ENCODE results near the gene FYN.

FYN gene

GRCh38 chr6:111806561-111807497 lies 66.4 kb downstream of the FYN start:
- DNase-seq (ENCODE audit: low read depth): no peak

GRCh38 chr6:111806165-111806547 lies 67.1 kb downstream of the FYN start:
- no peak for DNase-seq (ENCODE audit: low read depth)

DNA sequence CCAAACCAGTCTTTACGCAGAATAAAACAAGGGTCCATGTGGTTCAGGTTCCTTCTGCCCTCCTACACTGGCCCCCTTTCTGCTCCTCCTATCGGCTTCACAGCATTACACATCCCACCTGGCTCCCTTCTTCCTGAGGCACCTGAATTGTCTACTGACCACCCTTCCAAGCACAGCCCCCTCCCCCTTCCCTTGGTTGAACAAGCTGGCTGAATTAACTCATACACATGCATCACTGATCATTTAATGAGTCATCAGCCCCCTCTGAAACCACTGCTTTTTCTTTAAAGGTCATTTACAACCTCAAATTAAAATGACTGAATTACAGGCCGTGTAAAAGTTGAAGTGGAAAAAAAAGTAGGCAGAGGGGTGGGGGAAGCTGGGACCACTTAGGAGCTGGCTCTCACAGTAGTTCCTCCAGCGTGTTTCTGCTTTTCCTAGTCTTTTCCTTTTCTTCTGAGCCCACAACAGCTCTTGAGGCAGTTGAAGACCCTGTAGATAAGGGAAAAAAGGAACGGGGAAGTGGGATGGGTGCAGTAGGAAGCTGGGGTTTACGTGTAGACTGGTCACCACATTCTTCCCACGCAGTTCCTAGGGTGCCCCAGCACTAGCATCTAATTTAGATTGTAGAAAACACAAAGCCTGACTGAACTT lies 67.6 kb downstream of the FYN start:
- peak; percentile 46 for DNase-seq (ENCODE audit: low read depth)

DNA sequence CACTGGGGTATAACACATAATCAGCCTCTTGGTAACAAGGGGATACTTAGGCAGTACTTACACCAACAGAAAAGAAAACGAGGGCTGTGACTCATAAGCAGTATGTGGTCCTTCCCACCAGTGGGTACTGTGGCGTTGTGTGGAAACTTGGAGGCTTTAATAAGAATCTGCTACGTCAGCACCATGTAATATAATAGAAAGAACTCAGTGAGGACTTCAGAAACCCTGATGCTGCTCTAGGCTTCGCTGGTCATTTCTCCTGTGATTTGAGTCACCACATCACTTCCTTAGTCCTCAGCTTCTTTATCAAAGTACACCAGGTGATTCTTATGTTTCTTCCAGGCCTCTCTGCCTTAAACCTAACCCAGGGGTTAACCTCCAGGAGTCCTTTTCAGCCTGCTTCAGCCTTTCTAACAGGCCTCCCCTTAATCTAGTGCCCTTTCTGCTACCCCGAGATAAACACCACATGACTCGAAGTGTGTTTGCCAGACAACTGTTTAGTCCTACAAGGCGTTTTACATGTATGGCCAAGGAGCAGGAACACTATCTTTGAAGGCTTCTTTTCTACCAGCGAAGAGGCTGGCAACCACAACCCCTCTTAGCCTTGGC lies 68.5 kb downstream of the FYN start:
- peak; percentile 41 for DNase-seq (ENCODE audit: low read depth)

DNA sequence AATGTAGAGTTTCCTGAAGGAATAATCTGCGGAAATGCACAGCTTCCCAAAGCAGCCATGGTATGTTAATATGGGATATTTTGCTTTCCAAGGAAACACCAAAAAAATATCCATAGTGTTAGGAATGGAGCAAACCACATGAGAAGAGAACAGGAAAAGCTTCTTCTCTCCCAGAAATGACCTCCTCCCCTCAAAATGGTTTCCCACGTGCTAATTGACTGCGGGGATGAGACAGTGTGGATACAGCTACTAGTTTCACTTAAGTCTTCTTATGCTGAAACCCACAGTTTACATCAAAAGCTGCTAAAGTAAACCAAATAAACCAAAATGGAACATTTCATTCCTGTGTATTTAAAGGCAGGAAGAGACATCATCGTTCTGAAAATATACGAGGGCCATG lies 69.4 kb downstream of the FYN start:
- DNase-seq (ENCODE audit: low read depth): no peak

DNA sequence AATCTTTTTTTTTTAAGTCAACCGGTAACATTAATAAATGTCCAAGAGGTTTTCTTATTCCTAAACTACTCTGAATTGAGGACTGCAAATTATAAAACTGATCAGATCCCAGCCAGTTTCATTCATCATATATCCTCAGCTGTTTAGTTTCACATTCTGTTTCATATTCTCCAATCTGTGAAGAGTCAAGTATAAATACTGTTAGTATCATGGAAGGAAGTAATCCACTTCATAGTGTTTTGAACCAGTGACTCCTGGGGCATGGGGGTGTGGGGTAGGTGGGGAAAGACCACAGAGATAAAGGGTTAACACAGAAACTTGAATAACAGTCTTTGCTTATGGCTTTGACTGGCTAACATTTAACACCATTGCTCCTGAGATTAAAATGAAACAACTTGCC lies 69.9 kb downstream of the FYN start:
- DNase-seq (ENCODE audit: low read depth): peak; percentile 38

DNA sequence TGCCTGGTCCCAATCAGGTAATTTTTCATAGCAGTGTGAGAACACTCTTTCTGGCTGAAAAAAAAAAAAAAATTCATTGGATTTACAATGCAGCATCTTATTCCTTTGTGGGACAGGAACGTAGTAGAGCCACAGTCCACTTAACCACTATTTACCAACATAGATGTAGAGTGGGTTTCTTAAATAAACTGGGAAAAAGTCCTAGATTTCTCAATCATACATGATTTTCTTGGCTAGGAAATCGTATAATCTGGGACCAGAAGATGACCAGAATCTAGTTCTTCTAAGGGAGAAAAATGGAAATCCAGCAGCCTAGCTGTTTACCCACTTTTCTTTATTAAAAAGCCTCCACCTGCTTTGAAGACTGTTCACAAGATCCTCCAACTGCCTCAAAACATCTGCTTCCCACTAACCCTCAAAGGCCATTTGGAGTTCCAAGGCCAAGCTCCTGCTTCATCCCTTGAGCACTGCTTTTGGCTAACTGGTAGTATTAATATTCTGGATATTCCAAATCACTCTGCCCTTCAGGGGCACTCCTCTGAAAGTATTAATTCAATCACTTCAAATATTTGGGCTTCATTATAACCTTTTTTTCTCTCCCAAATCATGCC lies 70.4 kb downstream of the FYN start:
- DNase-seq (ENCODE audit: low read depth): no peak

DNA sequence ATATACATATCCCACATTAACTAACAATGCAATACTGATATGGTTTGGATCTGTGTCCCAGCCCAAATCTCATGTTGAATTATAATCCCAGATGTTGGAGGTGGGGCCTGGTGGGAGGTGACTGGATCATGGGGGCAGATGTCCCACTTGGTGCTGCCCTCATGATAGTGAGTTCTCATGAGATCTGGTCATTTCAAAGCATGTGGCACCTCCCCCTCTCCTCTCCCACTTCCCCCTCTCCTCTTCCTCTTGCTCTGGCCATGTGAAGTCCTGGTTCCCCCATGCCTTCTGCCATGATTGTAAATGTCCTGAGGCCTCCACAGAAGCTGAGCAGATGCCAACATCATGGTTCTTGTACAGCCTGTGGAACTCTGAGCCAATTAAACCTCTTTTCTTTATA lies 71.2 kb downstream of the FYN start:
- no peak for DNase-seq (ENCODE audit: low read depth)

DNA sequence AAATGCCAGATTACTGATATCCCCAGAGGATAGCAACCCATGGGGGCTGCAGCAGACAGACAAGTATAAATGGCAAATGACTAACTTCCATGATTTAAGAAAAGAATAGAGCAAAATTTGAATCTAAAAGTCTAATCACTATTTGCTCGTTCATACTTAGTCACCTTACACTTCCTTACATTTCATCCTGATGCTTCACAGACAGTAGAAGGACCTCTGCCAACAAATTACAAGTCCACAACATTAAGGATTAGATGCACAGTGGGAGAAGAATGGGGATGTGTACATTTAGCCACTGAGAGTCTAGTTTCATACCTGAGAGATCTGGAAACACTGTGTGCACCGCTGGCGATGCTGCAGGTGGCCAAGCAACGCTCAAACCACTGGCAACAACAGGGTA lies 72.4 kb downstream of the FYN start:
- DNase-seq (ENCODE audit: low read depth): no peak

GRCh38 chr6:111800259-111800765 lies 72.9 kb downstream of the FYN start:
- DNase-seq (ENCODE audit: low read depth): no peak

DNA sequence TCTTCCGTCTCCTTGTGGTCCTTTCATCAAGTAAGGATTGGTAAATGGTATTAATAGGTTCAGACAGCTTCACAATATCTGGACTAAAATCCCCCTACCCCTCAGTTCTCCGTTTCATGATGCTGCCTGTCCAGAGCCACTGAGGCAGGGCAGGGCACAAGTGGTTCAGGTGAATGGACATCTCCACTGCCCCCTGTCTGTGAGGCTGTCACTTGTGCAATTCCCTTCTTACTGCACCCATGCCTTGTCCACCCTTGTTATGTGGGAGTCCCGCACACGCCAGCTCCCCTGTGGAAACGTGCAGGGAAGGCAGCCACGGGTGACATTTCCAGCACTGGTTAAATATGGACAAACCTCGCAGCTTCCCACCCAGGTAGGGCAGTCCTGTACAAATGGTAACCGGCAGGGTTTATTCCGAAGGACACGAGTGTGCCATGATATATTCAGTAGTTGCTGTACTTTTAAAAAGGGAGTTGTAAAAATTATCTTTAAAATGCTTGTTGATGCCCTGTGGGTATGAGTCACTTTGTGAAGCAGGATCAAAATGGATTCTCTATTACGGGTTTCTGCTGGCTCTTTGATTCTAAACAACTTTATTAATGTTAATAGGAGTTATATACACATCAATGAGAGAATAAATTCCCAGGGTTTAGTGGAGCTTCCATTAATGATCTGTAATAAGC lies 73.5 kb downstream of the FYN start:
- DNase-seq (ENCODE audit: low read depth): no peak

GRCh38 chr6:111798281-111798725 lies 74.9 kb downstream of the FYN start:
- no peak for DNase-seq (ENCODE audit: low read depth)

DNA sequence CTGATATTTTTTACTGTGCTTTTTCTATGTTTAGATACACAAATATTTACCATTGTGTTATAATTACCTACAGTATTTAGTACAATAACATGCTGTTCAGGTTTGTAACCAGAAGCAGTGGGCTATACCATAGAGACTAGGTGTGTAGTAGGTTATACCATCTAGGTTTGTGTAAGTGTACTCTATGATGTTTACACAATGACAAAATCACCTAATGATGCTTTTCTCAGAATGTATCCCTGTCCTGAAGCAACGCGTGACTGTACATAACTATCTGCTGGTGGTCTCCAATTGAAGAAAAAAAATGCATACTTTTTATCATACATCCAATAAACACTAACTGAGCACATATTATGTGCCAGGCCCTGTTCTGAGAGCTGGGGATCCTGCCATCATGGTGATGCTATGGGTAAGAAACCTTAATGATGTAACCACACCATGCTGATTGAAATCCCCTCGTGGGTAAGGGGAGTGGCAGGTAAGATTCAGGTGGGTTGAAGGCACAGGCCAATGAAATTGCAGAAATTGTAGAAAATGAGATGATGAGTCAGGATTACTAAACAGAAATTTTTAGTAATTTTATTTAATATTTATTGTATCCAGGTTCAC lies 76.8 kb downstream of the FYN start:
- DNase-seq (ENCODE audit: low read depth): no peak

DNA sequence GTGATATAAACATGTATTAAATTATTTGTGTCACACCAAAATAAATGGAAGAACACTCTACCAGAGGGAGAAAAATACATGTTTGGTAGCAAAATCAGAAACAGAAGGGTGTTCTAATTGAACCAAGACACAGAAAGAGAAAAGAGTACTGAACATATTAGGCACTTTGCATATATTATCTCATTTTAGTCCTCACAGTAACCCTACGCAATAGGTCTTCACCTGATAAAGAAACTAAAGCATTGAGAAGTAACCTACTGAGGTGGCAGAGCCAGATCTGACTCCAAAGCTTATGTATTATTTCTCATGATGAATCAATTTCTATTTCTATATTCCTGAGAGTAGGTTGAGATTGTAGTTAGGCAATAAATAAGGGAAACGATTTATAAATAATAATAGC lies 77.7 kb downstream of the FYN start:
- DNase-seq (ENCODE audit: low read depth): no peak

DNA sequence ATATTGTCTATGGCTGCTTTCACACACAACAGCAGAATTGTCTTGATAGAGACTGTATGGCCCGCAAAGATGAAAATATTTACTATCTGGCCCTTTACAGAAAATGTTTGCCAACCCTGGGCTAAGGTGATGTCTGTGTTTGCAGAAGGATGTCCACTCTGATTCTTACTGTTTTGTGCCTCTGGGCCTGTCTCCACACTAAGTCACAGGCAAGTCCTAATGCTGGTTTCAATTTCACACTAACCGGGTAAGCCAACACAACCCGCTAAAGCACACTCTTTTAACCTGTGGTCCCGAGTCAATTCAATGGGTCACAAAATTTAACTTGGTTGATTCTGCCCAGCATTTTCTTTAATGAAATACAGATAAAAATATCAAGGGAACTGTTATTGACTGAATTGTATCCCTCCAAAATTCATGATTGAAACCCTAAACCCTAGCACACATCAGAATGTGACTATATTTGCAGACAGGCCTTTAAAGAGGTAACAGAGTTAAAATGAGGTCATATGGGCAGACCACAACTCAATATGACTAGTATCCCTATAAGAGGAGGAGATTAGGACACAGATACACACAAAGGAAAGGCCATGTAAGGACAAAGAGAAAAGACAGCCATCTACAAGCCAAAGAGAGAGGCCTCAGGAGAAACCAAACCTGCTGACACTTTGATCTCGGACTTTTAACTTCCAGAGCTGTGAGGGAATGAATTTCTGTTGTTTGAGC lies 78.4 kb downstream of the FYN start:
- no peak for DNase-seq (ENCODE audit: low read depth)

DNA sequence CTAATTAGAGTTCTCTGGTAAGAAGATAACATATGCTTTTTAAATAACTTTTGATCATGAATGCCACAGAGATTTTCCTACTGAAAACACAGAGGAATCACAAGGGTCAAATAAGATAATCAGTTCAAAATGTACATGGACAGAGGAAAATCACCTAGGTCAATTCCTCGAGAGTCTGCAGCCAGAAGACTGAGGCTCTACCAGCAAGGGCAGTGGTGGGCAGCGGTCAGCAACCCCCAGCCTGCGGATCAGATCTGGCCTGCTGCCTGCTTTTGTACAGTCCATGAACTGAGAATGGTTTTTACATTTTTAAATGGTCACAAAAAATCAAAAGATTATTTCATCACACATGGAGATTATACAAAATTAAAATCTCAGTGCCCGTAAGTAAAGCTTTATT lies 79.0 kb downstream of the FYN start:
- DNase-seq (ENCODE audit: low read depth): no peak

DNA sequence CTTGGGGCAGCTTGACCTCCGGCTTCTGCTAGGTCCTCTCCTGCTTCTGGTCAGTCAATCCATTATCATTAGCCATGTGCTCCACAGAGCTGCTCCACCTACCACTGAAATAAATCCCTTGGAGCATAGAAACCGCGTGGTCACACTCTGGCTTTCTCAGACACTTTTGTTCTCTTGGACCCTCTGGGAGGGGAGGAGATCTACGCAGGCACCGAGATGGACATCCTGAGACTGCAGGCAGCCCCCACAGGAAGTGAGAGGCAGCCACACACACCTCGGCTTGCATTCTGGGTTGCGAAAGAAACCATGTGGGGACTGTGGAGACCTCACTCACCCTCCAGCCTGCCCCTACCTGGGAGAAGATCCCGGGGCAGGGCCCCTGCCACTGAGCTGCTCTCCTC lies 79.5 kb downstream of the FYN start:
- peak; percentile 47 for DNase-seq (ENCODE audit: low read depth)

DNA sequence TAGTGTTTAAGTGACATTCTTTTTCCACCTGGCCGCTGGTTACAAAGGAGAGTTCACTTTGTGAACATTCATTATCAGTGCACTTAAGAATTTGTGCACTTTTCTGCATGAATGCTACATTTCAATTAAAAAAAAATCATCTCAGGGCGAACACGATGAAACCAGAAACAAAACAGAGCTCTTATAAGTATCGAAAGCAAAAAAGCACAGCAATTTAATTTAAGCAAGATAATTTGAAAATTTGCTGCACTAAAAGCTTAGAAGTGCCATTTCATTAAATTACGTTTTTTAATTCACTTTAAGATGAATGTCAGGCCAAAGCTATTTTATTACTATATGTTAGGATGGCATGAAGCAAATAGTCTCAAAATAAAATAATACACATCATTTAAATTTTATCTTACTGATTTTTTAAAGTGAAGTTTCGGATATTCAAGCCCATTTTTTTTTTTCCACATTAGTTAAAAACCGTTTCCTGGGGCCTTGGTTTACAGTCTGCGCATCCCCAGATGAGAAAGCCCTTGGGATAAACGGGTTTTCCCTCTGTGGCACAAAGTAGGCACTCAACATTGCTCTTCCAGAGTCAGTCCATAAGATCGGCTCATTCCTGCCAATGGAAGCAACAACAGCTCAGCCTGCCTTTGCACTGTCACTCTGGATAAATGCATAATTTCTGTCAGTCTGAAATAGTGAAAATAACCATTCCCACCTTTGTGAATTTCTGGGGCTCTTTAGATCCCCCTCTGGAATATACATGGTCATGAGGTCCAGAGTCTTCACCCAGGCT lies 80.1 kb downstream of the FYN start:
- DNase-seq (ENCODE audit: low read depth): no peak

DNA sequence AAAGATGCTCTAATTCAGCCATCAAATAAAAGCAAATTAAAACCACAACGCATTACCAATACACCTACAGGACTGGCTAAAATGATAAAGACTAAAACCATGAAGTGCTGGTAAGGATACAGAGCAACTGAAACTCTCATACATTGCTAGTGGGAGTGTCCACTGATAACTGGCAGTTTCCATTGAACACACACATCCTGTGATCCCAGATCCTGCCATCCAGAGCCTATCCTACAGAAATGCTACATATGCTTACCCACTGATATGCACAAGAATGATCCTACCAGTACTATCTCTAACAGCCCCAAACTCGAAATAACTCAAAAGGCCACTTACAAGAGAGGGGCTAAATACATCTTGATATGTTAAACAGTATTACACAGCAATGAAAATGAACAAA lies 81.0 kb downstream of the FYN start:
- DNase-seq (ENCODE audit: low read depth): no peak

GRCh38 chr6:111791415-111791814 lies 81.8 kb downstream of the FYN start:
- DNase-seq (ENCODE audit: low read depth): no peak

Measured in activated T-cell treated with anti-CD3 and anti-CD28 coated beads for 48 hours (primary cell).